PFSK-1 (cell line): ENCODE results near the gene APOA4.
A peak's percentile ranks its signal among the peaks of the same experiment; 100 is the strongest.

Experiments
- FOXP2 ChIP-seq: optimal IDR thresholded peaks from 2 replicates; pipeline ENCODE3; 2011; ENCODE audit warnings: borderline replicate concordance, control low read depth, inconsistent platforms; ENCODE audit not compliant: insufficient read depth; ENCODE audit errors: extremely low read length, extremely low read depth
- POLR2AphosphoS5 ChIP-seq: IDR thresholded peaks from 2 replicates; pipeline ENCODE4 v1.6.1; 2012; ENCODE audit warnings: low read depth, mild to moderate bottlenecking, control low read depth, low read length, moderate library complexity
- SIN3A ChIP-seq: IDR thresholded peaks from 2 replicates; pipeline ENCODE4 v1.6.1; 2012; ENCODE audit warnings: mild to moderate bottlenecking, low read length, moderate library complexity, borderline replicate concordance; ENCODE audit not compliant: insufficient read depth

DNA sequence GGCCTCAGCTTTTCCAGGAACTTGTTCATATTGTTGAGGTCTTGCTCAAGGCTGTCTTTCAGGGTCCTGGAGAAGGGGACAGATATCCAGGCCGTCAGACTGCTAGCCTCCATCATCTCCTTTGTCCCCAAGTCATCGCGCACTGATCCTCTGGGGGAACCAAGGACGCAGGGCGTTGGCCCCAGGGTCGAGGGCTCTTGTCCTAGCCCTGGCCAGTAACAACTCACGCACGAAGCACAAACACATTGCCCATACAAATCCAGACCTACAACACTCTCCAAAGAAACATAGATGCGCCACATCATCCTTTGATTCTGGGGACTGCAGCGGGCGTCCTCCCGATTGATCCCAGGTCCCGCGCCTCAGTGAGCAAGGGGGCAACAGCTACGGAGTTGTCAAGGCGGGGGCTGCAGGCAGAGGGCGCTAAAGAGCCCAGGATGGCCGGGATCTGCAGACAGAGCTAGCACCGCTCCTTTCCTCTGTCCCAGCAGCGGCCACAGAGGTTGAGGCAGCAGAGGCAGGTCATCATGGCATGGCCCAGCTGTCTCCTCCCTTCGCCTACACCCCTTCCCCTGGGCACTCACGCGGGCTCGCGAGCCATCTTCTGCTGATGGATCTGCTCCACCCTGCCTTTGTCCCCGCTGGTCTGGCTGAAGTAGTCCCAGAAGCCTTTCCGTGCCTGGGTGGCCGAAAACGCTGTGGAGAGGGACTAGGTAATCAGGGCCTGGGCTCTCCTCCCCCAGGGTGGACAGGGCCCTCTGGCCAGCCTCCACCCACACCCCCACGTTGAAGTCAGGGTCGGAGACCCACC, 31.9 kb downstream of the APOA4 start:
- TF ChIP-seq SIN3A, result no peak
- TF ChIP-seq POLR2AphosphoS5, result no peak
- TF ChIP-seq FOXP2, result peak; percentile 55
